Measurements from ENCODE around the gene OR52A1. TPM values are rescaled to one million over a fixed set of nuclear protein-coding genes. Genes with fewer than 3 reads are reported as not detected.

The OR52A1 gene
- total and polyA plus RNA-seq, 9 of the 15 experiments (the other 6 are each of a cell fraction or from before 2014, with no cell fraction given) = under 0.01 to 0.33 (median 0.13) TPM; not detected in 3

- TF ChIP-seq RFX5 (IDR thresholded peaks at IDR 0.05; ENCODE audit: low read depth, low read length) (no peak), NR2C1 (IDR thresholded peaks at IDR 0.05) (no peak), NR2C1 (tag; IDR thresholded peaks at IDR 0.05) (no peak), ZFX (CRISPR knock-in tag; IDR thresholded peaks at IDR 0.05) (no peak), SMAD4 (CRISPR knock-in tag; conservative IDR thresholded peaks at IDR 0.05) (no peak), ZNF212 (CRISPR knock-in tag; IDR thresholded peaks at IDR 0.05) (no peak), SIRT6 (IDR thresholded peaks at IDR 0.05; ENCODE audit: low read depth, low read length) (no peak), ILF3 (IDR thresholded peaks at IDR 0.05; ENCODE audit: borderline replicate concordance) (no peak), NFATC3 (IDR thresholded peaks at IDR 0.05) (no peak), ELF4 (CRISPR knock-in tag; IDR thresholded peaks at IDR 0.05) (no peak), ARNT (IDR thresholded peaks at IDR 0.05) (0 out of 4 replicates have a peak, but pooled peaks of 1 of the 2 experiments have one; percentile 15), ZNF232 (CRISPR knock-in tag; IDR thresholded peaks at IDR 0.05) (no peak), MTF1 (CRISPR knock-in tag; IDR thresholded peaks at IDR 0.05; ENCODE audit: borderline replicate concordance) (no peak), TAL1 (IDR thresholded peaks at IDR 0.05) (no peak), ZNF444 (CRISPR knock-in tag; IDR thresholded peaks at IDR 0.05) (no peak), CBX1 (IDR thresholded peaks at IDR 0.05; ENCODE audit: low read depth) (no peak), USF2 (CRISPR knock-in tag; IDR thresholded peaks at IDR 0.05) (no peak), HIVEP1 (CRISPR knock-in tag; IDR thresholded peaks at IDR 0.05) (no peak), ZNF224 (CRISPR knock-in tag; IDR thresholded peaks at IDR 0.05) (no peak), CEBPB (tag; IDR thresholded peaks at IDR 0.05) (no peak), MAFK (IDR thresholded peaks at IDR 0.05; ENCODE audit: low read length) (no peak), NCOA4 (IDR thresholded peaks at IDR 0.05; ENCODE audit: partially characterized antibody) (no peak), PHB2 (IDR thresholded peaks at IDR 0.05; ENCODE audit: low read depth) (no peak), PYGO2 (tag; IDR thresholded peaks at IDR 0.05) (no peak), ZNF165 (CRISPR knock-in tag; IDR thresholded peaks at IDR 0.05; ENCODE audit: borderline replicate concordance) (no peak)
- TF ChIP-seq, protein P1, sequence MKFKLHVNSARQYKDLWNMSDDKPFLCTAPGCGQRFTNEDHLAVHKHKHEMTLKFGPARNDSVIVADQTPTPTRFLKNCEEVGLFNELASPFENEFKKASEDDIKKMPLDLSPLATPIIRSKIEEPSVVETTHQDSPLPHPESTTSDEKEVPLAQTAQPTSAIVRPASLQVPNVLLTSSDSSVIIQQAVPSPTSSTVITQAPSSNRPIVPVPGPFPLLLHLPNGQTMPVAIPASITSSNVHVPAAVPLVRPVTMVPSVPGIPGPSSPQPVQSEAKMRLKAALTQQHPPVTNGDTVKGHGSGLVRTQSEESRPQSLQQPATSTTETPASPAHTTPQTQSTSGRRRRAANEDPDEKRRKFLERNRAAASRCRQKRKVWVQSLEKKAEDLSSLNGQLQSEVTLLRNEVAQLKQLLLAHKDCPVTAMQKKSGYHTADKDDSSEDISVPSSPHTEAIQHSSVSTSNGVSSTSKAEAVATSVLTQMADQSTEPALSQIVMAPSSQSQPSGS (CRISPR knock-in tag; IDR thresholded peaks at IDR 0.05) = no peak
- TF ChIP-seq, protein P2, sequence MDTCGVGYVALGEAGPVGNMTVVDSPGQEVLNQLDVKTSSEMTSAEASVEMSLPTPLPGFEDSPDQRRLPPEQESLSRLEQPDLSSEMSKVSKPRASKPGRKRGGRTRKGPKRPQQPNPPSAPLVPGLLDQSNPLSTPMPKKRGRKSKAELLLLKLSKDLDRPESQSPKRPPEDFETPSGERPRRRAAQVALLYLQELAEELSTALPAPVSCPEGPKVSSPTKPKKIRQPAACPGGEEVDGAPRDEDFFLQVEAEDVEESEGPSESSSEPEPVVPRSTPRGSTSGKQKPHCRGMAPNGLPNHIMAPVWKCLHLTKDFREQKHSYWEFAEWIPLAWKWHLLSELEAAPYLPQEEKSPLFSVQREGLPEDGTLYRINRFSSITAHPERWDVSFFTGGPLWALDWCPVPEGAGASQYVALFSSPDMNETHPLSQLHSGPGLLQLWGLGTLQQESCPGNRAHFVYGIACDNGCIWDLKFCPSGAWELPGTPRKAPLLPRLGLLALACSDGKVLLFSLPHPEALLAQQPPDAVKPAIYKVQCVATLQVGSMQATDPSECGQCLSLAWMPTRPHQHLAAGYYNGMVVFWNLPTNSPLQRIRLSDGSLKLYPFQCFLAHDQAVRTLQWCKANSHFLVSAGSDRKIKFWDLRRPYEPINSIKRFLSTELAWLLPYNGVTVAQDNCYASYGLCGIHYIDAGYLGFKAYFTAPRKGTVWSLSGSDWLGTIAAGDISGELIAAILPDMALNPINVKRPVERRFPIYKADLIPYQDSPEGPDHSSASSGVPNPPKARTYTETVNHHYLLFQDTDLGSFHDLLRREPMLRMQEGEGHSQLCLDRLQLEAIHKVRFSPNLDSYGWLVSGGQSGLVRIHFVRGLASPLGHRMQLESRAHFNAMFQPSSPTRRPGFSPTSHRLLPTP (IDR thresholded peaks at IDR 0.05; ENCODE audit: borderline replicate concordance, extremely low read depth, insufficient read length) = no peak
Observed at GRCh38 chr11:5153574-5154431, 754 bp downstream of the OR52A1 start (continued).
